HFFc6 (cell line): ENCODE results near the gene TUNAR. TPM values are rescaled to one million over a fixed set of nuclear protein-coding genes. Genes with fewer than 3 reads are reported as not detected.
"Not testable (repeated sequence)": the region's sequence is repeated elsewhere in the genome, so short reads cannot be mapped to it uniquely, and the experiment has no call there.

ENCODE experiments used
- DNase-seq: peaks from one replicate; pipeline ENCODE4 v3.0.0-alpha.2; 2018
- H3K27ac Mint-ChIP-seq: 2 replicates; pipeline ENCODE4 v1.8.0; 2020; ENCODE audit warnings: mild to moderate bottlenecking, mixed read lengths
- H3K27me3 Mint-ChIP-seq: 2 replicates; pipeline ENCODE4 v1.8.0; 2021; ENCODE audit warnings: mild to moderate bottlenecking, moderate library complexity, mixed read lengths; ENCODE audit not compliant: insufficient read depth
- H3K36me3 Mint-ChIP-seq: 2 replicates; pipeline ENCODE4 v1.8.0; 2021; ENCODE audit warnings: low read depth, mixed read lengths
- H3K4me1 Mint-ChIP-seq: 2 replicates; pipeline ENCODE4 v1.8.0; 2020; ENCODE audit warnings: low read depth, mixed read lengths
- H3K4me3 Mint-ChIP-seq: 2 replicates; pipeline ENCODE4 v1.8.0; 2020; ENCODE audit warnings: mild to moderate bottlenecking, moderate library complexity, mixed read lengths
- H3K9me3 Mint-ChIP-seq: 2 replicates; pipeline ENCODE4 v1.8.0; 2020; ENCODE audit warnings: mild to moderate bottlenecking, mixed read lengths
- CTCF ChIP-seq: fragments of 200-600 bp; sonication (generic); IDR thresholded peaks from 2 replicates; pipeline ENCODE4 v1.5.0; 2021; ENCODE audit warnings: antibody characterized with exemption, mild to moderate bottlenecking
- total RNA-seq, 6 experiments: library from RNA; stranded (reverse); fragmentation: NEBNext Ultra II Directional; extraction: Animal tissue kit (Norgen Biotek cat#: 25700); gene quantifications; 2 replicates in 1 of 6; 3 replicates in 5 of 6; pipeline ENCODE4 v1.2.3, GENCODE V29; 2021

TUNAR gene
- total RNA-seq, 6 experiments from 2014 or later: not detected

DNA sequence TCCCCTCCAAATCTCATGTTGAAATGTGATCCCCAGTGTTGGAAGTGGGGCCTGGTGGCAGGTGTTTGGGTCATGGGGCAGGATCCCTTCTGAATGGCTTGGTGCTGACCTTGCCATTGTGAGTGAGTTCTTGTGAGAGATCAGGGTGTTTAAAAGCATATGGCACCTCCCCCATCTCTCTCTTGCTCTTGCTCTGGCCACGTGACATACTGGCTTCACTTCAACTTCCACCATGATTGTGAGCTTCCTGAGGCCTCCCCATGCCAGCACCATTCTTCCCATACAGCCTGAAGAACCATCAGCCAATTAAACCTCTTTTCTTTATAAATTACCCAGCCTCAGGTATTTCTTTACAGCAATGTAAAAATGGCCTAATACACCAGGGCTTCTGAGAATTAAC, 82.7 kb downstream of the TUNAR start:
- Mint-ChIP-seq H3K4me1 (no peaks in the 10 kb centered on the region), H3K36me3 (no peaks in the 10 kb centered on the region), H3K27me3 (peaks cover 6% of the 10 kb centered on the region), H3K27ac (no peak overlapping the region), H3K4me3 (no peak overlapping the region), H3K9me3 (no peaks in the 10 kb centered on the region; the same call in 1 of the 2 replicates)
- no peak for DNase-seq
- no peak for TF ChIP-seq CTCF

DNA sequence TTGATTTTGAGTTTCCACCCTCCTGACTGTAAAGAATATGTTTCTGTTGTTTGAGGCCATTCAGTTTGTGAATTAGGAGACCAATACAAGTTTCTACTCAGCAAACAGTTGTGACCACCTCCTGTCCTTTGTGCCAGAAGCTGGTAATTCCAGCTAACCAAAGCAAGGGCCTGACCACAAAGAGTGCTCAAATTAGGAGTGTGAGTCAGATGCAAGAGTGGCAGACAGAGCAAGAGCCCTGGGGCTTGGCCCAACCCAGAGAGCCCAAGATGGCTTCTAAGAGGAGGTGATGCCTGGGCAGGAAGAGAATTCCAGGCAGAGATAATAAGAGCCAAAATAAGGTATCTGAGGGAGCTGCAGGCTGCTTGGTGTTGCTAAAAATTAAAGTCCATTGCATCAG, 84.8 kb downstream of the TUNAR start:
- Mint-ChIP-seq H3K4me3 (no peak overlapping the region), H3K36me3 (no peaks in the 10 kb centered on the region), H3K4me1 (no peaks in the 10 kb centered on the region), H3K27ac (no peak overlapping the region), H3K9me3 (no peaks in the 10 kb centered on the region; the same call in 1 of the 2 replicates), H3K27me3 (peaks cover 8% of the 10 kb centered on the region)
- TF ChIP-seq CTCF: no peak
- DNase-seq: no peak

DNA sequence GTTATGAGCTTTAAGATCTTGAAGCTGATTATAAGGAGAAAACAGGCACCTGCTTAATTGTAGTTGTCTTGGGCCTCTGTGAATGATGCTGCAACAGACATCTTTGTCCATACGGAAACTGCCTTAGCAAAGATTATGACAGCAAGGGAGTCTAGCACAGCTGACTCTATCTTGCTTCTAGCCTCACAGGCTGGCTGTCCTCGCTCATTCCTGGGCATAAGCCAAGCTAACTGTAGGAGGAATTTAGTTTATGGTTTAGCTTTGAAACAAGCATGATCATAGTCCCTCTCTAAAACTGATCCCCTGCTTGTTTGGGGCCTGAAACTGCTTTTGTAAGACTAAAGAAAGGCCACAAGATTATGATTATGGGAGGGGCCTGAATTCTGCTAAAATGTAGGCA, 88.3 kb downstream of the TUNAR start:
- TF ChIP-seq CTCF: no peak
- Mint-ChIP-seq H3K27ac (no peak overlapping the region), H3K9me3 (no peaks in the 10 kb centered on the region; the same call in 1 of the 2 replicates), H3K4me1 (no peaks in the 10 kb centered on the region), H3K4me3 (no peak overlapping the region), H3K36me3 (no peaks in the 10 kb centered on the region), H3K27me3 (peaks cover 1% of the 10 kb centered on the region; the same call in 1 of the 2 replicates)
- no peak for DNase-seq

DNA sequence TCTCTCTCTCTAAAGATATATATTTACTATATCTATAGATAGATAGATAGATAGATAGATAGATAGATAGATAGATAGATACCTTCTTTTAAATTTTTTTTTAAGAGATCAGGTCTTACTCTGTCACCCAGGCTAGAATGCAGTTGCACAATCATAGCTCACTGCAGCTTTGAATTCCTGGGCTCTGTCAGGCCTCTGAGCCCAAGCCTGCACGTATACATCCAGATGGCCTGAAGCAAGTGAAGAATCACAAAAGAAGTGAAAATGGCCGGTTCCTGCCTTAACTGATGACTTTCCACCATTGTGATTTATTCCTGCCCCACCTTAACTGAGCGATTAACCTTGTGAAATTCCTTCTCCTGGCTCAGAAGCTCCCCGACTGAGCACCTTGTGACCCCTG, 91.4 kb downstream of the TUNAR start:
- not testable (repeated sequence) for H3K27ac Mint-ChIP-seq, H3K36me3 Mint-ChIP-seq, DNase-seq, H3K4me3 Mint-ChIP-seq, H3K4me1 Mint-ChIP-seq, H3K27me3 Mint-ChIP-seq, H3K9me3 Mint-ChIP-seq

Other genes with a start within 250 kb of the TUNAR start
- gene TCL1B, start 190.4 kb upstream of the TUNAR start, total RNA-seq: not detected
- not detected for gene TCL1A, start 162.7 kb upstream of the TUNAR start, total RNA-seq
- 10 to 100 TPM; 21.5 to 33.1 (median 27.1) TPM for gene C14orf132, start 162.5 kb downstream of the TUNAR start, total RNA-seq